GM10266 (cell line): ENCODE data around the gene CHSY1.

ENCODE experiments used
- DNase-seq: peaks from one replicate; pipeline ENCODE4 v3.0.0; 2012; ENCODE audit errors: extremely low spot score
- CTCF ChIP-seq: IDR thresholded peaks from 2 replicates; pipeline ENCODE4 v1.5.1; 2012; ENCODE audit warnings: mild to moderate bottlenecking, low read depth; ENCODE audit not compliant: control insufficient read depth, insufficient read depth; ENCODE audit errors: missing control alignments

The CHSY1 gene

GRCh38 chr15:101168898-101169494, 82.9 kb downstream of the CHSY1 start:
- TF ChIP-seq CTCF = no peak
- DNase-seq = no peak

GRCh38 chr15:101168463-101168824, 83.4 kb downstream of the CHSY1 start:
- no peak for TF ChIP-seq CTCF
- DNase-seq = no peak

GRCh38 chr15:101167753-101168462, 83.9 kb downstream of the CHSY1 start:
- DNase-seq = peak; percentile 43
- TF ChIP-seq CTCF = no peak

- DNase-seq = no peak
- TF ChIP-seq CTCF = no peak
Measured at GRCh38 chr15:101167411-101167752, 84.5 kb downstream of the CHSY1 start.

- DNase-seq = no peak
- TF ChIP-seq CTCF = no peak
Measured at GRCh38 chr15:101165905-101166471, 85.9 kb downstream of the CHSY1 start.

- DNase-seq = no peak
- TF ChIP-seq CTCF = no peak
Measured at GRCh38 chr15:101162701-101163483, 89.0 kb downstream of the CHSY1 start.
